OCI-LY7 (cell line): Measurements from ENCODE around the gene SIM1.

Experiments
- EZH2phosphoT487 ChIP-seq: fragments of 200-600 bp; sonication (generic); IDR thresholded peaks from 2 replicates; pipeline ENCODE4 v1.6.1; 2018; ENCODE audit warnings: low read depth, borderline replicate concordance, mild to moderate bottlenecking, mixed run types, antibody characterized with exemption, low read length, moderate library complexity, mixed read lengths
- TF ChIP-seq, protein P1 (sequence below): fragments of 200-600 bp; sonication (generic); conservative IDR thresholded peaks from 2 replicates; pipeline ENCODE4 v1.5.1; 2014; ENCODE audit warnings: mild to moderate bottlenecking, antibody characterized with exemption, low read length, moderate library complexity, mixed read lengths

DNA sequence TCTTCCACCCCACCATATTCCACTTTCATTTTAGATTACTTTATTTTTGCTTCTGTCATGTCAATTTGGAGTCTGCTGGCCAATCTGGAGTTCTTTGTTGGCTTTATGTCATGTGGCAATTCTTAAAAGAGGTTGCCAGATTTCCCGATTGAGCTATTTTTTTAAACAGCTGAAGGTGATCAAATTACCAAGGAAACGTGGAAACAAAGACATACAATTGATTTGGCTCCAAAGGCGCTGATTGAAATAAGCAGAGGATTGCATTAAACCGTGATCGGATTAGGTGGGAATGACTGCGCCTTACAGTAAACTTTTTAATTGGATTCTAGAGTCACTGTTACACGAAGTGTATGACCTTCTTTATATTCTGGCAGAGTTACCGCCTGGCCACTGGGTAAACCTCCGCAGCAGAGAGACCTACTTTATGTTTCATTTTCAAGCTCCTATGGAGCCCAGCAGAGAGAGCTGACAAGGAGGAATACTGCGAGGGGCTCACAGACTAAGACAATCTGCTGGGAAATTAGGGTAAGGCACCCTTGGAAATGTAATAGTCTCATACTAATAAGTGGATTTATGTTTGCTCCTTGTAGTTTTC is 37.9 kb downstream of the SIM1 start:
- TF ChIP-seq, protein P1, sequence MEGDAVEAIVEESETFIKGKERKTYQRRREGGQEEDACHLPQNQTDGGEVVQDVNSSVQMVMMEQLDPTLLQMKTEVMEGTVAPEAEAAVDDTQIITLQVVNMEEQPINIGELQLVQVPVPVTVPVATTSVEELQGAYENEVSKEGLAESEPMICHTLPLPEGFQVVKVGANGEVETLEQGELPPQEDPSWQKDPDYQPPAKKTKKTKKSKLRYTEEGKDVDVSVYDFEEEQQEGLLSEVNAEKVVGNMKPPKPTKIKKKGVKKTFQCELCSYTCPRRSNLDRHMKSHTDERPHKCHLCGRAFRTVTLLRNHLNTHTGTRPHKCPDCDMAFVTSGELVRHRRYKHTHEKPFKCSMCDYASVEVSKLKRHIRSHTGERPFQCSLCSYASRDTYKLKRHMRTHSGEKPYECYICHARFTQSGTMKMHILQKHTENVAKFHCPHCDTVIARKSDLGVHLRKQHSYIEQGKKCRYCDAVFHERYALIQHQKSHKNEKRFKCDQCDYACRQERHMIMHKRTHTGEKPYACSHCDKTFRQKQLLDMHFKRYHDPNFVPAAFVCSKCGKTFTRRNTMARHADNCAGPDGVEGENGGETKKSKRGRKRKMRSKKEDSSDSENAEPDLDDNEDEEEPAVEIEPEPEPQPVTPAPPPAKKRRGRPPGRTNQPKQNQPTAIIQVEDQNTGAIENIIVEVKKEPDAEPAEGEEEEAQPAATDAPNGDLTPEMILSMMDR: no peak
- no peak for TF ChIP-seq EZH2phosphoT487
